Thoracic aorta endothelial cell (primary cell): ENCODE data around the gene CPOX. TPM values are rescaled to one million over a fixed set of nuclear protein-coding genes. Genes with fewer than 3 reads are reported as not detected.

Experiments
- total RNA-seq: library from RNA; depleted of rRNA; stranded (reverse); fragments of >200 nt; gene quantifications from 2 replicates; pipeline ENCODE4 v1.2.3, GENCODE V29; 2012

The CPOX gene
- 26.7 and 28.3 TPM in 2 replicates for total RNA-seq

DNA sequence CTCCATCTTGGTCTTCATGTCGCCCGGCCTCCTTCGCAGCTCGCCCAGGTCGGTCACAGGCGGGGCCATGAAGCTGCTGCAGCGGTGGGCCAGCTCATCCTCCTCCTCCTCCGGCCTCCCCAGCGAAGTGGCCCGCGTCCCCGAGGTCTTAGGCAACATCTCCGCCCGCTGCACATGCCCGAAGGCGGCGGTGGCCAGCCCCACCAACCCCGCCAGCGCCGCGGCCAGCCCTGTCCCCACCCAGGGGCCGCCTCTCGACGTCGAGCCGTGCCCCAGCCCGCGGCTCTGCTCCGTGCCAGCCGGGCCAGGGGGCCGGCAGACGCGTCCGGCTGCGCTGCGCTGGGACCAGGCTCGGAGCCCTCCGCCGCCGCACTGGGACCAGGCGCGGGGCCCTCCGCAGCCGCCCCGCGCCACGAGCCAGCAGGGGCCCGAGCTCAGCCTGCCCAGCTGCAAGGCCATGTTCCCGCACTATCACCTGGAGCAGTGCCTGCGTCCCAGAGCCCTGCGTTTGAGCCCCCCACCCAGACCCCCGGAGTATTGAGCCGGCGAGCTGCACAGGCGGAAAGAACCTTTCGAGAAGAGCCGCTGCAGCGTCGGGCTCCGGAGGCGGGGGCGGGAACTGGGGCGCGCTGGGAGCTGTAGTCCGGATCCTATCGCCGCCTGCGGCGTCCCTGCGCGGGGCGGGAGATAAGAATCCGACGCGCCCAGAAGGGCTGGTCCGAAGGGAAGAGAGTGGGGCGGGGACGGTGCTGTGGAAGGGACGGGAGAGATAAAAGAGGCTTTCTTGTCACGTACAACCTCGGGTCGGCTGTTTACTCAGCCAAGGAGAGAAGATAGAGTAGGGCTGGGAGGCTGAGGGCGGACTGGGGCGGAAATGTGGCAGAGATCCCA is at the start of gene CPOX:
CPOX (minus strand) TSS at position 566 of the 891 bp plus-strand sequence; CDS start at position 459, 107 bp downstream.

DNA sequence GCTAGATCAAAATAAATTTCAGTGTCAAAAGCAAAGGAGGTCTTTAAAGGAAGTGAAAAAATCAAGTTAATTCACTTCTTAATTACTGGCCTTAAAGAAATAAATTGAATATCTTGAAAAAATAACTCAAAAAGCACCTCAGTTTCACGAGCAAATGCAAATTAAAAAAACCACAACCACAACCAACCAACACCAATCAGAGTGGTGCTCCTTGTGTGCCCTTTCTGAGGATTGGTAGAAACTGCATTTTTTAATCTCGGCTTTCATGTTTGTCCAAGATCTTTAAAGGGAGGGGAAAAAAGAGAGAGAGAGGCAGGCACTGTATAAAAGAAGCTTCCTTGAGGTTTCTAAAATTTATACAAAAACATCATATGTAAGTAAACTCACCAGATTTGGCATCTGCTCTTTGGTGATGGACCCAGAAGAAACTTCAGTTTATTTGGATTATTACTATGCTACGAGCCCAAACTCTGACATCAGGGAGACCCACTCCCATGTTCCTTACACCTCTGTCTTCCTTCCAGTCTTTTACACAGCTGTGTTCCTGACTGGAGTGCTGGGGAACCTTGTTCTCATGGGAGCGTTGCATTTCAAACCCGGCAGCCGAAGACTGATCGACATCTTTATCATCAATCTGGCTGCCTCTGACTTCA is 61.7 kb downstream of the CPOX start, which contains the start of gene GPR15:
GPR15 (plus strand) TSS at position 357 of the 653 bp plus-strand sequence; CDS start at position 413, 56 bp downstream.

Other genes starting within 250 kb of the CPOX start
- gene OR5K4, start 239.8 kb downstream of the CPOX start, total RNA-seq = not detected in 2 replicates
- not detected in 2 replicates for gene OR5K3, start 202.9 kb downstream of the CPOX start, total RNA-seq
- gene OR5K1, start 130.4 kb downstream of the CPOX start, total RNA-seq = not detected in 2 replicates
- gene OR5K2, start 95.9 kb downstream of the CPOX start, total RNA-seq = not detected in 2 replicates
- gene CLDND1, start 70.7 kb downstream of the CPOX start, total RNA-seq = 110 and 139 TPM in 2 replicates
- gene GPR15, start 61.6 kb downstream of the CPOX start, total RNA-seq = not detected in 2 replicates
- gene ST3GAL6, start 169.7 kb upstream of the CPOX start, total RNA-seq = 21.5 and 36.7 TPM in 2 replicates